HG03135 (cell line): ENCODE results near the gene ITGAD.

Source experiments
- ATAC-seq: cut with Tn5 transposase; IDR thresholded peaks from one replicate; pipeline ENCODE4 v1.9.1; 2021; ENCODE audit warnings: mild to moderate bottlenecking, moderate library complexity; ENCODE audit not compliant: unreplicated experiment

ITGAD gene

GRCh38 chr16:31364421-31364820 is 28.7 kb upstream of the ITGAD start:
- ATAC-seq, result no peak

- ATAC-seq, result no peak
Observed at GRCh38 chr16:31365131-31365865, 27.8 kb upstream of the ITGAD start.

GRCh38 chr16:31367853-31368252 is 25.3 kb upstream of the ITGAD start:
- ATAC-seq, result no peak

- ATAC-seq, result no peak
Observed at GRCh38 chr16:31371008-31371407, 22.1 kb upstream of the ITGAD start.

- no peak for ATAC-seq
Observed at GRCh38 chr16:31371619-31372484, 21.3 kb upstream of the ITGAD start.

GRCh38 chr16:31373235-31373634 is 19.9 kb upstream of the ITGAD start:
- ATAC-seq, result no peak

- ATAC-seq, result no peak
Observed at GRCh38 chr16:31375231-31375630, 17.9 kb upstream of the ITGAD start.

GRCh38 chr16:31376705-31377104 is 16.4 kb upstream of the ITGAD start:
- ATAC-seq, result no peak

- ATAC-seq, result no peak
Observed at GRCh38 chr16:31377210-31377903, 15.8 kb upstream of the ITGAD start.

- ATAC-seq, result no peak
Observed at GRCh38 chr16:31380201-31380600, 12.9 kb upstream of the ITGAD start.

- ATAC-seq, result no peak
Observed at GRCh38 chr16:31382485-31383161, 10.5 kb upstream of the ITGAD start.

- no peak for ATAC-seq
Observed at GRCh38 chr16:31385680-31386079, 7.5 kb upstream of the ITGAD start.

GRCh38 chr16:31386157-31386984 is 6.8 kb upstream of the ITGAD start:
- no peak for ATAC-seq

- ATAC-seq, result no peak
Observed at GRCh38 chr16:31388535-31388934, 4.6 kb upstream of the ITGAD start.

GRCh38 chr16:31390504-31391041 is 2.6 kb upstream of the ITGAD start:
- ATAC-seq, result no peak

GRCh38 chr16:31395647-31396046 is 2.5 kb downstream of the ITGAD start:
- no peak for ATAC-seq

- no peak for ATAC-seq
Observed at GRCh38 chr16:31397096-31397660, 4.0 kb downstream of the ITGAD start.

GRCh38 chr16:31397701-31398100 is 4.6 kb downstream of the ITGAD start:
- no peak for ATAC-seq

- no peak for ATAC-seq
Observed at GRCh38 chr16:31400191-31400590, 7.1 kb downstream of the ITGAD start.

- ATAC-seq, result no peak
Observed at GRCh38 chr16:31401436-31401835, 8.3 kb downstream of the ITGAD start.
